ENCODE measurements around the gene DUSP23.

GRCh38 chr1:159804924-159805323 lies 24.2 kb downstream of the DUSP23 start:
- TF ChIP-seq CTCF (IDR thresholded peaks at IDR 0.05) (no peak), POLR2A (IDR thresholded peaks at IDR 0.05) (no peak)

Measured in Peyer's patch (tissue), 4 donors.